Activated CD4-positive, alpha-beta T cell treated with anti-CD3 and anti-CD28 coated beads, Interleukin-2, Interleukin-6, amounts not matched to agents 100 ng/mL and 50 ng/mL, durations not matched to agents 16 hours and 8 hours (primary cell): ENCODE results near the gene KCNAB1.
"Not testable (repeated sequence)": the region's sequence is repeated elsewhere in the genome, so short reads cannot be mapped to it uniquely, and the experiment has no call there.

Experiments used
- DNase-seq: peaks from one replicate; pipeline ENCODE4 v3.0.0-alpha.2; 2020

KCNAB1 gene

GRCh38 chr3:156551746-156552145 is 431.4 kb downstream of the KCNAB1 start:
- DNase-seq, result peak; percentile 26

DNA sequence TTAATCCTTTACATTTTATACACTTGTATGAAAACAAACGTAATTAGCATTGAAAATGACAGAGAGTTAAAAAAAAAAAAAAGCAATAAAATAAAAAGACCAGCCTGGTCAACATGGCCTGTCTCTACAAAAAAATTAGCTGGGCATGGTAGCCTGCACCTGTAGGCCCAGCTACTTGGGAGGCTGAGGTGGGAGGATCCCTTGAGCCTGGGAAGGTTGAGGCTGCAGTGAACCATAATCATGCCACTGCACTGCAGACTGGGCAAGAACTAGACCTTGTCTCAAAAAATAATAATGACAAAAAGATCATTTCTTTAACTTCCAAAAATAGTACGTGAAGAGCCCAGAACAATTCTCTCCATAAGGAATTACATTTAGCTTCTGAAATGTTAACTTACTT is 432.6 kb downstream of the KCNAB1 start:
- DNase-seq, result no peak

GRCh38 chr3:156553705-156554356 is 433.5 kb downstream of the KCNAB1 start:
- peak; percentile 42 for DNase-seq

DNA sequence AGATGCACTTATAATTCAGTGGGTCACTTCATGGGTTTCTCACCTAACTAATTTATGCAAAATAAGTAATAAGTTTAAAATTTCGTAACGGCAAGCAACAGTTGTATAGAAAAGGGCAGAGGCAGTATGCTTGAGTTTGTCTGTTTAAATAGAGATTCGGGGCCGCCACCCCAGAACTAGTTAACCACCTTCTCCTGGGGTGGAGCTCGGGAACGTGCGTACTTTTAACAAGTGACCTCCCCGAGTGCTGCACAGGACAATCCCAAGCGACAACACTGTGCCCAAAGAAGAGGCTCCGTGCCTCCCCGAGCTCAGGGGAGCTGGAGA is 434.1 kb downstream of the KCNAB1 start:
- no peak for DNase-seq

DNA sequence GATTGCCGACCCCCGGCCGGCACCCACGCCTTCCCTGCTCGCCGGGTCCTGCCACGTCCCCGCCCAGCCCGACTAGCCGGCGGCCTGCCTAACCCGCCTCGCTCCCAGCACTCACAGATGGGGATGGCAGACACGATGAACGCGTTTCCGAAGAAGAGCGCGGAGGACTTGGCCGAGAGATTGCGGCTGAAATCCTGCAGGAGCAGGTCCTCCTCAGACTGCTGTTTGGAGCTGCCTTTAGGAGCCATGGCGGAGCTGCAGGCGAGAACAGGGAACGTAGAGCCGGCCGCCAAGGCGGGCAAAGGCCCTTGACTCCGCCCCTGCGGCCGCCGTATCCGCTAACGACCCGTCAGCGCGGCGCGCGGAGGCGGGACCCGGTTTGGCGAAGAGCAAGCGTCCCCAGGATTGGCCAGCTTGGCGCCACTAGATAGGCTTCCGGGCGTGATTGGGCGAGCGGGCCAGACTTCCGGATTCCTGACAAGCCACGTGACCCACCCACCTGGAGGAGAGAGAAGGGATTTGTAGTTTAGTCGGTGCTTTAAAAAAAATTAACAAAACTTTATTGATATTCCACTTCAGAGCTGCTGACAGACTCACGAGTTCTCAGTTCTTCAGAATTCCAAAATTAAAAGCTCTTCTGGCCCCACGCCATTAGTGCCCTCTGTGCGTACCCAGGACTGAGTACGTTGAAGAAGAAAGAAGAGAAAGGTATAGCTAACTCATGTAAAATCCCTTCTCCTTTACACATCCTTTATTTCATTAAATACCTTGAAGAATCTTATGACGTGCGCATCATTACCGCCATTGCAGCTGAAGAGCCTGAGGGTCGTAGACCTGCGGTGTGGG is 434.7 kb downstream of the KCNAB1 start, which contains the start of gene SSR3:
SSR3 (minus strand) TSS at position 276 of the 846 bp plus-strand sequence; CDS start at position 248, 28 bp downstream.
- DNase-seq, result peak; percentile 99

- DNase-seq, result no peak
Measured at GRCh38 chr3:156558389-156558788, 438.0 kb downstream of the KCNAB1 start.

DNA sequence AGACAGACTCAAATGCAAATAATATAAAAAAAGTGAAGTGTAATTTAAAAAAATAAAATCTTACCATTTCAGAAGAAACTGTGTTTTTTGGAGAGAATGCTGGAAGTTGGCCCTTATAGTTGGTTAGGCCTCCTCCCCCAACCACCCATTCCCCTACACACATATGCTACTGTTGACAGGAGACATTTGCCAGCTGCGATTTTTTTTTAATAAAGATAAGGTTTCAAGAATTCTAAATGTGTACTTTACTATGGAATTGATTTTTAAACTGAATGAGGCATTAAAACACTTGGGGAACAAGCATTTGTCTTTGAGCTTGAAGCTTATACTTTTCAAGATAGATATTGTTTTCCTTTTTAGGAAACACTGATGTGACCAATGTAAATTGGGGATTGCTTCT is 438.9 kb downstream of the KCNAB1 start:
- no peak for DNase-seq

DNA sequence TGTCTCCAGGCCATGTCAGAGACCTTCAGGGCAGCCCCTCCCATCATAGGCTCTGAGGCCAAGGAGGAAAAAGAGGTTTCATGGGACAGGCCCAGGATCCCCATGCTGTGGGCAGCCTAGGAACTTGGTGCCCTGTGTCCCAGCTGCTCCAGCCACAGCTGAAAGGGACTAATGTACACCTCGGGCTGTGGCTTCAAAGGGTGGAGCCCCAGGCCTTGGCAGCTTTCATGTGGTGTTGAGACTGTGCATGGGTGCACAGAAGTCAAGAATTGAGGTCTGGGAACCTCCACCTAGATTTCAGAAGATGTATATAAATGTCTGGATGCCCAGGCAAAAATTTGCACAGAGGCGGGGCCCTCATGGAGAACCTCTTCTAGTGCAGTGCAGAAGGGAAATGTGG is 441.2 kb downstream of the KCNAB1 start:
- DNase-seq, result no peak

DNA sequence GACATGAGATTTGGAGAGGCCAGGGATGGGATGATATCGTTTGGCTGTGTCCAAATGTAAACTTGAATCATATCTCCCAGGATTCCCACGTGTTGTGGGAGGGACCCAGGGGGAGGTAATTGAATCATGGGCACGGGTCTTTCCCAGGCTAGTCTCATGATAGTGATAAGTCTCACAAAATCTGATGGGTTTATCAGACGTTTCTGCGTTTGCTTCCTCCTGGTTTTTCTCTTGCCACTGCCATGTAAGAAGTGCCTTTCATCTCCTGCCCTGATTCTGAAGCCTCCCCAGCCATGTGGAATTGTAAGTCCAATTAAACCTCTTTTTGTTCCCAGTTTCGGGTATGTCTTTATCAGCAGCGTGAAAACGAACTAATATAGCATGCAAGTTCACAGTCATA is 442.1 kb downstream of the KCNAB1 start:
- DNase-seq, result not testable (repeated sequence)

DNA sequence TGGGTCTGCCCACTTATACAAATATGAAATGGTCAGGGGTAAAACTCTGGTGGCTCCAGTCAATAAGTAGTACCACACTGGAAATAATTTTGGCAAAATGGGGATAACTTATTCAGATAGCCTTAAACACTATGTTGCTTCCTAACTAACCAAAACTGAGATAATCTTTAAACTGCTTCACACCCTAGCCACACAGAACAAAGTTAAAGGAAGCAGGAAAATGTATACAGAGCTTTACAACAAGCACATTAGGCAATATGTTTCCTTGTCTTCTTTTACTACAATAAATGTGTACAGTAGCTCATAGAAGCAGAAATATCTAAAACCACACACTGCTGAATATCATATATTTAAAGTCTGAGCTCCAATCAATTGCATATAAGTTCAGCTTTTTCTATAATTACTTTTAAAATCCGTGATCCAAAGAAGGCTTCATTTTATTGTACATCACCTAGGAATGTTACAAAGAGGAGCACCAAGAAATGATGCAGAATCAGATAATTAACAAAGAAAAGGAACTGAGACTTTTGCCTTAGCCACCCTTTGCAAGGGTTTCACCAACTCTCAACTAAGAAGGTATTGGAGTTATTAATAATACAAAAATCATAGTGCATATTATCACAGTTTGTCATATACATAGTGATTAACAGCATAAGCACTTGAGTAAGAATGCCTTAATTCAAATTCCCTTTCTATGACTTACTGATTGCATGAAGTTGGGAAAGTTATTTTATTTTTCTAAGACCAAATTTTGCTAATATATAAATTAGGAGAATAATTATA is 443.7 kb downstream of the KCNAB1 start:
- no peak for DNase-seq

- DNase-seq, result not testable (repeated sequence)
Measured at GRCh38 chr3:156569016-156569415, 448.6 kb downstream of the KCNAB1 start.

DNA sequence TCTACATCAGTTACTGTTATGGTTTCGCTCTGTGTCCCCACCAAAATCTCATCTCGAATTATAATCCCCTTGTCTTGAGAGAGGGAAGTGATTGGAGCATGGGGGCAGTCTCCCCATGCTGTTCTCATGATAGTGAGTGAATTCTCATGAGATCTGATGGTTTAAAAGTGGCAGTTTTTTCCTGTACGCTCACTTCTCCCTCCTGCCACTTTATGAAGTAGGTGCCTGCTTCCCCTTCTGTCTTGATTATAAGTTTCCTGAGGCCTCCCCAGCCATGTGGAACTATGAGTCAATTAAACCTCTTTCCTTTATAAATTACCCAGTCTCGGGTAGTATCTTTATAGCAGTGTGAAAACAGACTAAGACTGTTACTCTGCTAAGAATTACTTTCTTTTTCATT is 449.5 kb downstream of the KCNAB1 start:
- not testable (repeated sequence) for DNase-seq

GRCh38 chr3:156575641-156576040 is 455.3 kb downstream of the KCNAB1 start:
- DNase-seq, result no peak

DNA sequence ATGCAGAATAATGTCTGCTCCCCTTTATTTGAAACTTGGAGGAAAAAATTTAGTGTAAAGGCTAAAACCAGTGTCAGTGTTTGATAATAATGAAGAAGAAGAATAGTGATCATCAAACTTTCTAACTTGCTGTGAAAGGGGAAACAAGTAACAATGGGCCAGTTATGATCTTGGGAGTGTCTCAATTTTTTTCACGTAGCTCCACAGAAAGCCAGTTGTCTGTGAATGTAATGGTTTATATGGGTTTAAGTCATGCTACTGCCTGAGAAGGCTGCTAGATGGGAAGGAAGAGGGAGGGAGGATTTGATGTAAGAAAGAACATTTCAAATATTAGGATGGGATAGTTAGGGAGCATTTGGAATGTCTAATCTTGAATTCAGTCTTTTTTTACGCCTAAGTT is 455.7 kb downstream of the KCNAB1 start:
- no peak for DNase-seq

GRCh38 chr3:156576651-156577348 is 456.4 kb downstream of the KCNAB1 start:
- no peak for DNase-seq

DNA sequence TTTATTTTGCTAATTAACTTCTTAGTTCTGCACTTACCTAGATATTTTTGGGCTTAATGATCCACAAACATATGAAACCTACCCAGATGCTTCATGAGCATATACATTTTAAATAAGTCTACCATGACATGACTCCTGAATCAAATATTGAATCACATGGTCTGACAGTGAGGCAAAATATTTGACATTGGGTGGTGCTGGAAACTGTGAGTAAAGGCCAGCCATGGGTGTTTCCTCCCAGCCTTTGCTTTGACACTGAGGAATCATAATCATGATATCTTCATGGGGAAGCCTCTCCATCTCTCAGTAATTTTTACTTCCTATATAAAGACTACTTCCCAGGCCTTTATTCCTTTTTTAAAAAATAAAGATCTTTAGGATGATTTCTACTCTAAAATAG is 457.4 kb downstream of the KCNAB1 start:
- no peak for DNase-seq

DNA sequence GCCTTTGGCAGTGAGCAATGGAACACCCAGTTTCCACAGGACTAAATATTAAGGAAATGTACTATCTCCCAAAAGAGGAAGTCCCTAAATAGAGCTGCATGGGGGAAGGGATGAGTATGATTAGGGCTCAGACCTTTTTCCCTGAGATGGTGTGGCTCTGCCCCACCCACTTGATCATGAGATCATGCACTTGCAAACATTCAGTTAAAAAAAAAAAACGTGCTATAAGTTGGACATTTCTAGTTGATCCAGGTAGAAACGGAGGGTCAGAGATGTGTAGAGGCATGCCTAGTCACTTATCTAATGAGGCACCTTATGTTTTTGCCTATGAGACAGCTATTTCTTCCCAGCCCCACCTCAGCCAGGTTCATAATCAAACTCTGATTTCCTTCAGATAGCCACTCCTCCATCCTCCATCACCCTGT is 459.1 kb downstream of the KCNAB1 start:
- DNase-seq, result no peak

DNA sequence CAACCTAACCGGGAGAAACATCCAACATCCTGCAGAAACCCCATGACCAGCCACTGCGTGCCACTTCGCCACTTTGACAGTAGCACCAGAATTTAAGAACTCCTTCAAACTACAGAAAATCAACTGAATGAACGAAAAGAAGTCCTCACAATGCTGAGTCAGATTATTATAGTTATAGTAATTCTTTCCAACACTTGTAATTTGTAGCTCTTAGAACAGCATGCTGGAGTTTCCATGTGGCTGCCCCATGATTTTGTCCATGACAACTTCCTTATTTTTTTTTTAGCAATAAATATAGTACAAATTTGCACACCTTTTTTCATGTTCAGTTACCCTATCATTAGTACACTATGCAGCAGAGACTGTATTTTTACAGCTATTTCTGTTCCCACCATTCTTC is 460.7 kb downstream of the KCNAB1 start:
- DNase-seq, result no peak

- DNase-seq, result no peak
Measured at GRCh38 chr3:156581954-156582353, 461.6 kb downstream of the KCNAB1 start.

DNA sequence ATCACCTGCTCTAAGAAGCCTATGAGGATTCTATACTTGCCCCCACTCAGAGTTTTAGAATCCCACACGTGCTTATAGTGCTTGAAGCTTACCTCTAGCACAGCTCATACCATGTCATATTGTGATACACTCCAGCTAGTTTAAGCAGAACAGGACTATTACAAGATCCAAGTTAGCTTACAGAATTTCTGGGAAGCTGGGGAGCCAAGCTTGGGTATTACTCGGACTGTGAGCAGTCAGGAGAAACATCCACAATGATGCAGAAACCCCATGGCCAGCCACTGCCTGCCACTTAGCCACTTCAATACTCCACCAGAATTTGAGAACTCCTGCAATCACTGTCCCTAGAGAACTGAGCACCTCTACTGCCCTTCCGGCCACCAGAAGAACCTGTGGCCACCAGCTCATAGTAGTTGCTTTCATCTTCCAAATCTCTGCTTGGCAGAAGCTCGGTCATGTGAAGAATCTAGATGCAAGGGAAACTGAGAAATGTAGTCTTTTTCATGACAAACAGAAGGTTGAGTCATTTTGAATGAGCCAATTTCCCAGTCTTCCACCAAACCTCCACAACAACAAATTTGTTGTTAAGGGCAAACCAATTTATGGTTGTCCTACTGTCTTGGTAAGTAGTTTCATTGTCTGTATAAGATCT is 462.3 kb downstream of the KCNAB1 start:
- no peak for DNase-seq

DNA sequence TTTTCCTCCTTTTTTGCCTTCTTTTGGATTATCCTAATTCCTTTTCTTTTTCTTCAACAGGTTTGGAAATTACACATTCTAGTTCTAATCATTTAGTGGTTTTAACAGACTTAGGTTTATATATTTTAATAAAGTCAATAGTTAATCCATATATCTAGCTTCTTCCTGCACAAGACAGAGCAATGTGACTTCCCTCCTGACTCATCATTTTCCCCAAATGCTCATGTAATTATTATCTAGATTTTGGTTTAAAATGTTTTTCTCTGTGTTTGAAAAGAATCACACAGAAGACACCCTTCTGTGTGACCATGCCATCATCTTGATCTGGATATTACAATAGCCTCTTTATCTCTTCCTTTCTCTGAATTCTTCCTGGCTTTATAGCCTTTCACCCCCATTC is 463.1 kb downstream of the KCNAB1 start:
- no peak for DNase-seq
